ENCODE data around the gene BCL7B.
"Not testable (repeated sequence)": the region's sequence is repeated elsewhere in the genome, so short reads cannot be mapped to it uniquely, and the experiment has no call there.

BCL7B gene

DNA sequence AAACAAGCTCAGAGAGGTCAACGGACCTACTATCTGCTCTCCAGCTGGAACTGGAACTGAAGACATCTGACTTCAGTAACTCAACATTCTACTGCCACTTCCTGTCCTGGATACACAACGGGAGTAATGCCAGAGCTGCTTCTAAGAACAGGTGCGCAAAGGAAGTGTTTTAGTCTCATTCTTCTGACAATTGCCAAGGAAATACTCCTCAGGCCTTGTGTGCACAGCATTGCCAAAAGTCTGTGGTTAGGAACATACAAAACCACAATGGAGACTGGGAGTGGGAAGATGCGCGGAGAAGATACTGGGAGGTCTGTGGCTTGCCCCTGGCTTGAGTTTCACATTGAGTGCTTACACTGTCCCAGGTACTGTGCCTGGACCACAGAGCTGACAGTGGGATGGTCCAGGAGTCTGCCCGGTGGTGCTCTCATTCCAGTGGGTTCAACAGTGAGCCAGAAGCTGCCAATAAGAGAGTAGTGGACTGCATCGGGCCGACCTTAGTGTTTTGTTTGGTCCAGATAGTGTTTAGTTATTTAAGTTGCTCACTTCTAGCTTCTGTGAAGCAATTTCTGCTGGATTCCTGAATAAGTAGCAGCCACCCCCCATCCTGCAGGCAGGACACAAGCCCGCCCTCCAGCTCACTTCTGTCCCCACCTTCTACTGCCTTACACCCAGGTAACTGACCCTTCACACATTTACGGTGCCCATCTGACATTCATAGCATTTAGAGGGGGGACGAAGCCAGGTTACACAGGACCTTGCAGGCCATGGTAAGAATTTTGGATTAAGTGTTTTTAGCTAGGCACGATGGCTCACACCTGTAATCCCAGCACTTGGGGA, 10.6 kb upstream of the BCL7B start:
- DNase-seq (ENCODE audit: low read depth), result no peak
- H3K4me3 ChIP-seq (ENCODE audit: low read depth, low read length), result no peak overlapping the region
- no peak for TF ChIP-seq POLR2A (IDR thresholded peaks at IDR 0.05; ENCODE audit: extremely low read depth, insufficient read length)
- TF ChIP-seq, protein P1, sequence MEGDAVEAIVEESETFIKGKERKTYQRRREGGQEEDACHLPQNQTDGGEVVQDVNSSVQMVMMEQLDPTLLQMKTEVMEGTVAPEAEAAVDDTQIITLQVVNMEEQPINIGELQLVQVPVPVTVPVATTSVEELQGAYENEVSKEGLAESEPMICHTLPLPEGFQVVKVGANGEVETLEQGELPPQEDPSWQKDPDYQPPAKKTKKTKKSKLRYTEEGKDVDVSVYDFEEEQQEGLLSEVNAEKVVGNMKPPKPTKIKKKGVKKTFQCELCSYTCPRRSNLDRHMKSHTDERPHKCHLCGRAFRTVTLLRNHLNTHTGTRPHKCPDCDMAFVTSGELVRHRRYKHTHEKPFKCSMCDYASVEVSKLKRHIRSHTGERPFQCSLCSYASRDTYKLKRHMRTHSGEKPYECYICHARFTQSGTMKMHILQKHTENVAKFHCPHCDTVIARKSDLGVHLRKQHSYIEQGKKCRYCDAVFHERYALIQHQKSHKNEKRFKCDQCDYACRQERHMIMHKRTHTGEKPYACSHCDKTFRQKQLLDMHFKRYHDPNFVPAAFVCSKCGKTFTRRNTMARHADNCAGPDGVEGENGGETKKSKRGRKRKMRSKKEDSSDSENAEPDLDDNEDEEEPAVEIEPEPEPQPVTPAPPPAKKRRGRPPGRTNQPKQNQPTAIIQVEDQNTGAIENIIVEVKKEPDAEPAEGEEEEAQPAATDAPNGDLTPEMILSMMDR (IDR thresholded peaks at IDR 0.05; ENCODE audit: low read depth, low read length), result no peak
- TF ChIP-seq, protein P2, sequence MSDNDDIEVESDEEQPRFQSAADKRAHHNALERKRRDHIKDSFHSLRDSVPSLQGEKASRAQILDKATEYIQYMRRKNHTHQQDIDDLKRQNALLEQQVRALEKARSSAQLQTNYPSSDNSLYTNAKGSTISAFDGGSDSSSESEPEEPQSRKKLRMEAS (IDR thresholded peaks at IDR 0.05; ENCODE audit: low read depth, low read length), result no peak
- TF ChIP-seq MYC (IDR thresholded peaks at IDR 0.05; ENCODE audit: low read depth, low read length), result no peak

DNA sequence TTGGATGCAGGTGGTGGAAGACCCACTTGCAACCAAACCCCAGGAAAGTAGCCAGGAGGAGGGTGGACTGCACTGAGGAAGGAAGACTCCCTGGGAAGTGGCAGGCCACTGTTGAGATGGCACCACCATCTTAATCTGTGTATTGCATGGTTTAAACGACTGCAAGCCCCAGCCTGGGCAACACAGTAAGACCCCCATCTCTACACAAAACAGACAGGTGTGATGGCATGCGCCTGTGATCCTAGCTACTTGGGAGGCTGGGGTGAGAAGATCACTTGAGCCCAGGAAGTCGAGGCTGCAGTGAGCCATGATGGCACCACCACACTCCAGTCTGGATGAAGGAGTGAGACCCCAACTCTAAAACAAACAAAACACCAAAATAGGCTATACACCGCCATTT, 9.7 kb upstream of the BCL7B start:
- no peak for DNase-seq (ENCODE audit: low read depth)
- TF ChIP-seq MYC (IDR thresholded peaks at IDR 0.05; ENCODE audit: low read depth, low read length) (no peak), POLR2A (IDR thresholded peaks at IDR 0.05; ENCODE audit: extremely low read depth, insufficient read length) (no peak)
- TF ChIP-seq, protein P1 (IDR thresholded peaks at IDR 0.05; ENCODE audit: low read depth, low read length), result no peak
- TF ChIP-seq, protein P2 (IDR thresholded peaks at IDR 0.05; ENCODE audit: low read depth, low read length), result no peak
- H3K4me3 ChIP-seq (ENCODE audit: low read depth, low read length), result no peak overlapping the region

DNA sequence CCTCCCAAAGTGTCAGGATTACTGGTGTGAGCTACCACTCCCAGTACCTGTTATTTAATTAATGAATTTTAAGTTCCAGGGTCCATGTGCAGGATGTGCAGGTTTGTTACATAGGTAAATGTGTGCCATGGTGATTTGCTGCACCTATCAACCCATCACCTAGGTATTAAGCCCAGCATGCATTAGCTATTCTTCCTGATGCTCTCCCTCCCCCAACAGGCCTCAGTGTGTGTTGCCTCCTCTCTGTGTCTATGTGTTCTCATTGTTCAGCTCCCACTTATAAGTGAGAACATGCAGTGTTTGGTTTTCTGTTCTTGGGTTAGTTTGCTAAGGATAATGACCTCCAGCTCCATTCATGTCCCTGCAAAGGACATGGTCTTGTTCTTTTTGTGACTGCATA, 8.9 kb upstream of the BCL7B start:
- not testable (repeated sequence) for H3K4me3 ChIP-seq (ENCODE audit: low read depth, low read length); DNase-seq (ENCODE audit: low read depth)

DNA sequence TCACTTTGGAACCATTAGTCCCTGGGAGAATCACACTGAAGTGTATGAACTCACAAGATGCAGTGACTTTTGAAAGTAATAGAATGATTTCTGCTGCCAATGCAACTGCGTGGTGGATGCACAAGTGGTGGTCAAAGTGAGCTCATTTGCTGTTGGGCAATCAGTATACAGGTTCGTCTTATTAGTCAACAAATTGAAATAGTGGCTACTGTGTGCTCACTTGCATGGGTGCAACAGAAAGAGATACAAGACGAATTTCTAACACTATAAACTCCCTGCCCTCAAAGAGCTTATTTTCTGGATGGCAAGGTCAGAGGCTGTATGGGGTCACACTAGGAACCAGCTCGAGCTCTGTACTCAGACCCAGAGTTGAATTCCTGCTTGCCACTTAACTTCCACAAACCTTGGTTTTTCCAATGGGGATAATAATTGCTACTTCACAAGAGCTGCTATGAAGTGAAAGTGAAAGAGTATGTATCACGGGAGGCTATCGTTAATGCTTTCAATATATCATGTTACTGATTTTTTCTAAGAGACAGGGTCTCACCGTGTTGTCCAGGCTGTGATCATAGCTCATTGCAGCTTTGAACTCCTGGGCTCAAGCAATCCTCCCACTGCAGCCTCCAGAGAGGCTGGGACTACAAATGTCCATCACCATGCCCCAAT, 8.3 kb upstream of the BCL7B start:
- peak; percentile 44 for DNase-seq (ENCODE audit: low read depth)
- TF ChIP-seq MYC (IDR thresholded peaks at IDR 0.05; ENCODE audit: low read depth, low read length), result no peak
- TF ChIP-seq, protein P2 (IDR thresholded peaks at IDR 0.05; ENCODE audit: low read depth, low read length), result no peak
- no peak for TF ChIP-seq POLR2A (IDR thresholded peaks at IDR 0.05; ENCODE audit: extremely low read depth, insufficient read length)
- TF ChIP-seq, protein P1 (IDR thresholded peaks at IDR 0.05; ENCODE audit: low read depth, low read length), result no peak
- no peak overlapping the region for H3K4me3 ChIP-seq (ENCODE audit: low read depth, low read length)

DNA sequence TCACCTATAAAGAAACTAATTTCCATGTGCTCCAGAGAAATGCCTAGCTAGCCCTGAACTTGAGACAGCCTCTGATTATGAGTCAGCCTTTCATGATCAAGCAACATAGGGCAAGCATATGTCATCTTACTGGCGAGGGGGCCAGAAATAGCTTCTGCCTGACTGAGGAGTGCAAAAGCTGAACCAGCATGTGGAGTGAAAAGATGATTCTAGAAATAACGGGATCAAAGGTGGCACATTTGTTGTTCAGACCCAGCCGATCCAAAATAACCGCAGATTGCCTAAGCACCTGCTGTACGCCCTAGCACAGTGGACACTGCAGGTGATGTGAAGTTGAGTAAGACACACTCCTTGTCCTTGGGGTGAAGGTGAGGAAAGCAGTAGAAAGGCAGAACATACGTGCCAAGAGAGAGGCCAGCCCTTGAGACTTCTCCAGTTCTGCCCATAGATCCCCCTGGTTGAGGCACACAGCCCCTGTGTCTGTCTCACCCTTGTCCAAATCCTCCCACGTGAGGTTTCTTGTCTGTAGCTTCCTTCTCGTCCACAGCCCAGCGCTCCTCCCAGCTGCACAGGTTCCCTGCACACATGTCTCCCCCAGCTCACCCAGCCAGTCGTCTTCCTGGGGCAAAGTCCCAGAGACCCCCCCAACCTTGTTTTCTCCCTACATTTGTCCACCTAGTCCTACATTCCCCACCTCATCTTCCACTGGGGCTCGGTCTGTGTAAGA, 2.8 kb upstream of the BCL7B start:
- peak; percentile 79 for DNase-seq (ENCODE audit: low read depth)
- peak; percentile 74 for TF ChIP-seq MYC (IDR thresholded peaks at IDR 0.05; ENCODE audit: low read depth, low read length)
- TF ChIP-seq, protein P2 (IDR thresholded peaks at IDR 0.05; ENCODE audit: low read depth, low read length), result peak; percentile 73; the same call in 1 of the 2 replicates
- TF ChIP-seq, protein P1 (IDR thresholded peaks at IDR 0.05; ENCODE audit: low read depth, low read length), result no peak
- no peak overlapping the region for H3K4me3 ChIP-seq (ENCODE audit: low read depth, low read length)

DNA sequence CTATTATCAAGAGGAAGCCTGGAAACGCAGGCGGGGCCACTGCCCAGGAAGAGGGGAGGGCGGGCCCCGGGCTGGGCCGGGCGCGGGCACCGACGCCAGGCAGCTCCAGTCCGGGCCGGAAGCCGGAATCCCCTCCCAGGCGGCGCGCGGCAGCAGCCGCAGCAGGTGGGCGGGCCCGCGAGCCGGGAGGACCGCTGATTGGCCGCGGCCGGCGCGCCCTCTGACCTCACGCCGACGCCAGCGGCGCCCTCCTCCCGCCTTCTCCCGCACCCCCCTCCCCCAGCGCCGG, 438 bp downstream of the BCL7B start:
- H3K4me3 ChIP-seq (ENCODE audit: low read depth, low read length), result peak overlapping the region; percentile 96
- TF ChIP-seq MYC (IDR thresholded peaks at IDR 0.05; ENCODE audit: low read depth, low read length) (peak; percentile 65), POLR2A (IDR thresholded peaks at IDR 0.05; ENCODE audit: extremely low read depth, insufficient read length) (no peak)
- TF ChIP-seq, protein P2 (IDR thresholded peaks at IDR 0.05; ENCODE audit: low read depth, low read length), result peak; percentile 73
- peak; percentile 98 for DNase-seq (ENCODE audit: low read depth)
